Breast epithelium (tissue), 3 donors: ENCODE results near the gene SLC5A11.

Experiments
- POLR2A ChIP-seq: fragments of 450-650 bp; IDR thresholded peaks from one replicate; pipeline ENCODE4 v1.6.1; 2016; ENCODE audit warnings: antibody characterized with exemption, mild to moderate bottlenecking, moderate library complexity
- TF ChIP-seq, protein P1 (sequence below), 3 donors: fragments of 450-650 bp; IDR thresholded peaks; one replicate each; pipeline ENCODE4 v1.5.1; 2016 to 2017; ENCODE audit warnings: antibody characterized with exemption in 3 of 3, mild to moderate bottlenecking in 3 of 3, moderate library complexity in 3 of 3

DNA sequence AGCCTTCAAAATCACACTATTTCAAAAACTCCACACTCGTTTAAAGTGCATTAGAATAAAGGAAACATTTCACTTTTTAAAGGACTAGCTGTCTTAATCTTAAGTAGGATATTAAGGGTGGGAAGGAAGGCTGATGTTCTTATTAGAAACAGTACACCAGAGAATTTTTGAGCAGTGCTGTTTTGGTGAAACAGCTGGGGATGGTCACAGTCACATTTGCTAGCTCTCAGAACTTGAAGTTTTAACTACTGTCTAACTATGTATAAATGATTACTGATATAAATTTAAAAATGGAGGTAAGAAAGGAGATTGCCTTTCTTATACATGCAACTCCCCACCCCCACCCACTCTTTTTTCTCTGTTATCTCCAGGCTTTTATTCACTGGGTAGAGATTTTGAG lies 38.5 kb upstream of the SLC5A11 start:
- TF ChIP-seq, protein P1, sequence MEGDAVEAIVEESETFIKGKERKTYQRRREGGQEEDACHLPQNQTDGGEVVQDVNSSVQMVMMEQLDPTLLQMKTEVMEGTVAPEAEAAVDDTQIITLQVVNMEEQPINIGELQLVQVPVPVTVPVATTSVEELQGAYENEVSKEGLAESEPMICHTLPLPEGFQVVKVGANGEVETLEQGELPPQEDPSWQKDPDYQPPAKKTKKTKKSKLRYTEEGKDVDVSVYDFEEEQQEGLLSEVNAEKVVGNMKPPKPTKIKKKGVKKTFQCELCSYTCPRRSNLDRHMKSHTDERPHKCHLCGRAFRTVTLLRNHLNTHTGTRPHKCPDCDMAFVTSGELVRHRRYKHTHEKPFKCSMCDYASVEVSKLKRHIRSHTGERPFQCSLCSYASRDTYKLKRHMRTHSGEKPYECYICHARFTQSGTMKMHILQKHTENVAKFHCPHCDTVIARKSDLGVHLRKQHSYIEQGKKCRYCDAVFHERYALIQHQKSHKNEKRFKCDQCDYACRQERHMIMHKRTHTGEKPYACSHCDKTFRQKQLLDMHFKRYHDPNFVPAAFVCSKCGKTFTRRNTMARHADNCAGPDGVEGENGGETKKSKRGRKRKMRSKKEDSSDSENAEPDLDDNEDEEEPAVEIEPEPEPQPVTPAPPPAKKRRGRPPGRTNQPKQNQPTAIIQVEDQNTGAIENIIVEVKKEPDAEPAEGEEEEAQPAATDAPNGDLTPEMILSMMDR (IDR thresholded peaks at IDR 0.05), result no peak
- TF ChIP-seq POLR2A, result no peak
